ENCODE data around the gene DEFB132.

DNA sequence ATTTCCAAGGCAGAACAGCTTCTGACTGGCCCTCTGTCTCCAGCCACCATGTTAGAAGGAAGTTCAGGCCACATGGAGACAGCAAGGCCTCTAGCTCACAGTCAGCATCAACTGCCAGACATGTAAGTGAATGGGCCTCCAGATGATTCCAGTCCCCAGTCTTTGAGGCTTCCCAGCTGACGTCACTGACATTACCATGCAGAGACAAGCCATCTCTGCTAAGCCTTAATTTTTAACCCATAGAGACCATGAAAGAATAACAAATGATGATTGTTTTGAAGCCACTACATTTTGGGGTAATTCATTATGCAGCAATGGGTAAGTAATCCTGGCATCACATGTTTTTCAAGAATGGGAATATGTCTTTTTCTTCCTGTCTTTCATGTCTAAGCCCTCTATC lies 41.7 kb upstream of the DEFB132 start:
- TF ChIP-seq, protein P1, sequence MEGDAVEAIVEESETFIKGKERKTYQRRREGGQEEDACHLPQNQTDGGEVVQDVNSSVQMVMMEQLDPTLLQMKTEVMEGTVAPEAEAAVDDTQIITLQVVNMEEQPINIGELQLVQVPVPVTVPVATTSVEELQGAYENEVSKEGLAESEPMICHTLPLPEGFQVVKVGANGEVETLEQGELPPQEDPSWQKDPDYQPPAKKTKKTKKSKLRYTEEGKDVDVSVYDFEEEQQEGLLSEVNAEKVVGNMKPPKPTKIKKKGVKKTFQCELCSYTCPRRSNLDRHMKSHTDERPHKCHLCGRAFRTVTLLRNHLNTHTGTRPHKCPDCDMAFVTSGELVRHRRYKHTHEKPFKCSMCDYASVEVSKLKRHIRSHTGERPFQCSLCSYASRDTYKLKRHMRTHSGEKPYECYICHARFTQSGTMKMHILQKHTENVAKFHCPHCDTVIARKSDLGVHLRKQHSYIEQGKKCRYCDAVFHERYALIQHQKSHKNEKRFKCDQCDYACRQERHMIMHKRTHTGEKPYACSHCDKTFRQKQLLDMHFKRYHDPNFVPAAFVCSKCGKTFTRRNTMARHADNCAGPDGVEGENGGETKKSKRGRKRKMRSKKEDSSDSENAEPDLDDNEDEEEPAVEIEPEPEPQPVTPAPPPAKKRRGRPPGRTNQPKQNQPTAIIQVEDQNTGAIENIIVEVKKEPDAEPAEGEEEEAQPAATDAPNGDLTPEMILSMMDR (IDR thresholded peaks at IDR 0.05) = no peak
- TF ChIP-seq POLR2A (IDR thresholded peaks at IDR 0.05) = no peak
